CD4-positive, alpha-beta memory T cell (primary cell): ENCODE measurements around the gene ABL1. TPM values are rescaled to one million over a fixed set of nuclear protein-coding genes. Genes with fewer than 3 reads are reported as not detected.

ENCODE experiments used
- CTCF ChIA-PET: fragments of 350-600 bp; sonication (Branson Sonifier 250); formaldehyde crosslinking; loops from one replicate; lab custom pipeline; 2021; ENCODE audit warnings: inconsistent platforms; ENCODE audit not compliant: partially characterized antibody; lab: Charles Lee
- POLR2A ChIA-PET: fragments of 350-600 bp; sonication (Branson Sonifier 250); formaldehyde crosslinking; loops from one replicate; lab custom pipeline; 2021; ENCODE audit not compliant: partially characterized antibody; lab: Charles Lee
- DNase-seq, 5 donors: peaks; one replicate each; pipeline versions ENCODE4 v3.0.0 to v3.0.0-alpha.2; 2020 to 2022; ENCODE audit warnings: mixed read lengths in 1 of 5
- H3K27ac ChIP-seq: one replicate; pipeline ENCODE4 v1.7.0; 2013; ENCODE audit warnings: low read depth, low read length
- H3K27me3 ChIP-seq: 2 replicates; pipeline ENCODE4 v1.7.0; 2013; ENCODE audit warnings: mild to moderate bottlenecking, low read length, moderate library complexity; ENCODE audit not compliant: insufficient read depth
- H3K36me3 ChIP-seq: 2 replicates; pipeline ENCODE4 v1.7.0; 2013; ENCODE audit warnings: mild to moderate bottlenecking, low read length, moderate library complexity; ENCODE audit not compliant: insufficient read depth
- H3K4me1 ChIP-seq: 2 replicates; pipeline ENCODE4 v1.7.0; 2013; ENCODE audit warnings: mild to moderate bottlenecking, low read length, moderate library complexity; ENCODE audit not compliant: insufficient read depth
- H3K4me3 ChIP-seq, 2 donors: one replicate each; pipeline ENCODE4 v1.7.0; 2013; ENCODE audit warnings: low read length in 2 of 2, mild to moderate bottlenecking in 1 of 2
- H3K9me3 ChIP-seq, 2 donors: one replicate each; pipeline ENCODE4 v1.7.0; 2013; ENCODE audit warnings: low read length in 2 of 2, control low read depth in 1 of 2; ENCODE audit not compliant: control insufficient read depth in 1 of 2
- H3K27ac Mint-ChIP-seq, 7 donors: one replicate each; pipeline ENCODE4 v1.8.0; 2020 to 2021; ENCODE audit warnings: mixed read lengths in 7 of 7, mild to moderate bottlenecking in 6 of 7, inconsistent platforms in 3 of 7, moderate library complexity in 3 of 7
- H3K27me3 Mint-ChIP-seq, 2 donors: one replicate each; pipeline ENCODE4 v1.8.0; 2020 to 2021; ENCODE audit warnings: mixed read lengths in 2 of 2
- H3K36me3 Mint-ChIP-seq, 2 donors: one replicate each; pipeline ENCODE4 v1.8.0; 2020 to 2021; ENCODE audit warnings: mixed read lengths in 2 of 2, inconsistent platforms in 1 of 2, mild to moderate bottlenecking in 1 of 2
- H3K4me1 Mint-ChIP-seq, 4 donors: one replicate each; pipeline ENCODE4 v1.8.0; 2020 to 2021; ENCODE audit warnings: mixed read lengths in 4 of 4, mild to moderate bottlenecking in 1 of 4
- H3K4me3 Mint-ChIP-seq, 8 donors: one replicate each; pipeline ENCODE4 v1.8.0; 2020 to 2021; ENCODE audit warnings: mixed read lengths in 8 of 8, mild to moderate bottlenecking in 7 of 8, moderate library complexity in 6 of 8, inconsistent platforms in 3 of 8
- H3K9me3 Mint-ChIP-seq, 8 donors: one replicate each; pipeline ENCODE4 v1.8.0; 2020 to 2021; ENCODE audit warnings: mixed read lengths in 8 of 8, mild to moderate bottlenecking in 5 of 8, inconsistent platforms in 3 of 8, moderate library complexity in 1 of 8
- intact Hi-C: fragments of 100-400 bp; cut with micrococcal nuclease; formaldehyde crosslinking; loops from one replicate; pipeline ENCODE4 v1.15.1; 2023
- polyA plus RNA-seq, 2 donors: library from polyadenylated mRNA; unstranded; fragments of 300-500 nt; fragmentation: Illumina TruSeq; gene quantifications; one replicate each; pipeline ENCODE4 v1.2.3, GENCODE V29; 2021
- total RNA-seq, 2 experiments: library from RNA; stranded (reverse); gene quantifications; one replicate each; pipeline ENCODE4 v1.2.3, GENCODE V29; 2021

ABL1 gene
- total and polyA plus RNA-seq, 4 experiments from 2014 or later, result 3.2 to 34.4 (median 23.0) TPM

- H3K4me1 ChIP-seq, result no peaks in the 10 kb centered on the region
- intact Hi-C loops, result no loop called here
Measured at GRCh38 chr9:130884542-130885483, 49.8 kb downstream of the ABL1 start.

GRCh38 chr9:130885484-130886375 is 50.7 kb downstream of the ABL1 start:
- Mint-ChIP-seq H3K4me1 (no peaks in the 10 kb centered on the region), H3K27me3 (no peaks in the 10 kb centered on the region), H3K36me3 (peaks cover 29 to 54% of the 10 kb centered on the region in 2 donors), H3K4me3 (no peak overlapping the region), H3K9me3 (peaks cover 0 to 1% (median 0%) of the 10 kb centered on the region in 8 donors), H3K27ac (no peak overlapping the region)
- H3K4me3 ChIP-seq, result no peak overlapping the region
- no peaks in the 10 kb centered on the region for H3K9me3 ChIP-seq
- POLR2A ChIA-PET, result no interaction called here
- H3K4me1 ChIP-seq, result no peaks in the 10 kb centered on the region
- CTCF ChIA-PET, result interaction anchor here (1.4 kb wide), 1 partner anchor 178 kb away, joined by 4 read pairs; no protein-coding TSS in a partner anchor
- DNase-seq, result no peak
- H3K27ac ChIP-seq, result no peak overlapping the region
- no peaks in the 10 kb centered on the region for H3K27me3 ChIP-seq
- intact Hi-C loops, result no loop called here
- peaks cover 21% of the 10 kb centered on the region for H3K36me3 ChIP-seq

More at GRCh38 chr9:130884542-130885483, 49.8 kb downstream of the ABL1 start:
- DNase-seq, result no peak
- H3K27ac ChIP-seq, result no peak overlapping the region
- Mint-ChIP-seq H3K36me3 (peaks cover 31 to 60% of the 10 kb centered on the region in 2 donors), H3K27ac (no peak overlapping the region), H3K9me3 (peaks cover 0 to 1% (median 0%) of the 10 kb centered on the region in 8 donors), H3K4me3 (no peak overlapping the region), H3K4me1 (no peaks in the 10 kb centered on the region), H3K27me3 (no peaks in the 10 kb centered on the region)
- no peaks in the 10 kb centered on the region for H3K9me3 ChIP-seq
- ChIA-PET POLR2A (no interaction called here), CTCF (interaction anchor here (1.4 kb wide), 1 partner anchor 177 kb away, joined by 4 read pairs; no protein-coding TSS in a partner anchor)
- H3K36me3 ChIP-seq, result peaks cover 29% of the 10 kb centered on the region
- no peak overlapping the region for H3K4me3 ChIP-seq
- no peaks in the 10 kb centered on the region for H3K27me3 ChIP-seq

GRCh38 chr9:130886981-130887380 is 51.9 kb downstream of the ABL1 start:
- H3K4me3 Mint-ChIP-seq, result no peak overlapping the region
- Histone ChIP-seq H3K4me1 (no peaks in the 10 kb centered on the region), H3K27me3 (no peaks in the 10 kb centered on the region), H3K27ac (no peak overlapping the region), H3K4me3 (no peak overlapping the region), H3K36me3 (peaks cover 17% of the 10 kb centered on the region), H3K9me3 (no peaks in the 10 kb centered on the region)
- ChIA-PET CTCF (no interaction called here), POLR2A (no interaction called here)
- peaks cover 0 to 1% (median 0%) of the 10 kb centered on the region in 8 donors for H3K9me3 Mint-ChIP-seq
- no peak for DNase-seq
- intact Hi-C loops, result no loop called here
- peaks cover 18 to 46% of the 10 kb centered on the region in 2 donors for H3K36me3 Mint-ChIP-seq
- H3K27me3 Mint-ChIP-seq, result no peaks in the 10 kb centered on the region
- H3K27ac Mint-ChIP-seq, result no peak overlapping the region
- H3K4me1 Mint-ChIP-seq, result no peaks in the 10 kb centered on the region

- no peaks in the 10 kb centered on the region for H3K4me1 ChIP-seq
- H3K27ac ChIP-seq, result no peak overlapping the region
- intact Hi-C loops, result no loop called here
- H3K36me3 Mint-ChIP-seq, result peaks cover 18 to 46% of the 10 kb centered on the region in 2 donors
- no peak overlapping the region for H3K4me3 ChIP-seq
- CTCF ChIA-PET, result no interaction called here
- DNase-seq, result no peak
- H3K27me3 ChIP-seq, result no peaks in the 10 kb centered on the region
- no peaks in the 10 kb centered on the region for H3K27me3 Mint-ChIP-seq
- no peaks in the 10 kb centered on the region for H3K9me3 ChIP-seq
- H3K9me3 Mint-ChIP-seq, result peaks cover 0 to 1% (median 0%) of the 10 kb centered on the region in 8 donors
- no peaks in the 10 kb centered on the region for H3K4me1 Mint-ChIP-seq
- POLR2A ChIA-PET, result no interaction called here
- H3K27ac Mint-ChIP-seq, result peak overlapping the region in 1 of 7 donors; percentile 4
- H3K4me3 Mint-ChIP-seq, result no peak overlapping the region
- peaks cover 17% of the 10 kb centered on the region for H3K36me3 ChIP-seq
Measured at GRCh38 chr9:130887494-130888144, 52.6 kb downstream of the ABL1 start.

- Histone ChIP-seq H3K27me3 (no peaks in the 10 kb centered on the region), H3K4me3 (no peak overlapping the region), H3K27ac (no peak overlapping the region), H3K9me3 (no peaks in the 10 kb centered on the region), H3K36me3 (peaks cover 17% of the 10 kb centered on the region), H3K4me1 (no peaks in the 10 kb centered on the region)
- ChIA-PET CTCF (no interaction called here), POLR2A (no interaction called here)
- no peak for DNase-seq
- peaks cover 18 to 46% of the 10 kb centered on the region in 2 donors for H3K36me3 Mint-ChIP-seq
- H3K9me3 Mint-ChIP-seq, result peaks cover 0 to 1% (median 0%) of the 10 kb centered on the region in 8 donors
- peak overlapping the region in 1 of 7 donors; percentile 4 for H3K27ac Mint-ChIP-seq
- H3K4me1 Mint-ChIP-seq, result no peaks in the 10 kb centered on the region
- intact Hi-C loops, result no loop called here
- H3K4me3 Mint-ChIP-seq, result no peak overlapping the region
- H3K27me3 Mint-ChIP-seq, result no peaks in the 10 kb centered on the region
Measured at GRCh38 chr9:130888146-130888885, 53.3 kb downstream of the ABL1 start.

GRCh38 chr9:130890124-130890523 is 55.1 kb downstream of the ABL1 start:
- no peak for DNase-seq
- POLR2A ChIA-PET, result no interaction called here
- Mint-ChIP-seq H3K4me3 (no peak overlapping the region), H3K36me3 (peaks cover 17 to 34% of the 10 kb centered on the region in 2 donors), H3K4me1 (no peaks in the 10 kb centered on the region), H3K27ac (peak overlapping the region in 1 of 7 donors; percentile 23), H3K27me3 (no peaks in the 10 kb centered on the region), H3K9me3 (no peaks in the 10 kb centered on the region)
- intact Hi-C loops, result no loop called here
- Histone ChIP-seq H3K4me3 (no peak overlapping the region), H3K27ac (no peak overlapping the region), H3K9me3 (no peaks in the 10 kb centered on the region), H3K27me3 (no peaks in the 10 kb centered on the region), H3K4me1 (no peaks in the 10 kb centered on the region), H3K36me3 (peaks cover 8% of the 10 kb centered on the region)
- CTCF ChIA-PET, result interaction anchor here (0.8 to 0.9 kb wide), 2 partner anchors 19 to 28 kb away, joined by 3 read pairs; no protein-coding TSS in a partner anchor
